Measurements from ENCODE around the gene BMP6.

The BMP6 gene

DNA sequence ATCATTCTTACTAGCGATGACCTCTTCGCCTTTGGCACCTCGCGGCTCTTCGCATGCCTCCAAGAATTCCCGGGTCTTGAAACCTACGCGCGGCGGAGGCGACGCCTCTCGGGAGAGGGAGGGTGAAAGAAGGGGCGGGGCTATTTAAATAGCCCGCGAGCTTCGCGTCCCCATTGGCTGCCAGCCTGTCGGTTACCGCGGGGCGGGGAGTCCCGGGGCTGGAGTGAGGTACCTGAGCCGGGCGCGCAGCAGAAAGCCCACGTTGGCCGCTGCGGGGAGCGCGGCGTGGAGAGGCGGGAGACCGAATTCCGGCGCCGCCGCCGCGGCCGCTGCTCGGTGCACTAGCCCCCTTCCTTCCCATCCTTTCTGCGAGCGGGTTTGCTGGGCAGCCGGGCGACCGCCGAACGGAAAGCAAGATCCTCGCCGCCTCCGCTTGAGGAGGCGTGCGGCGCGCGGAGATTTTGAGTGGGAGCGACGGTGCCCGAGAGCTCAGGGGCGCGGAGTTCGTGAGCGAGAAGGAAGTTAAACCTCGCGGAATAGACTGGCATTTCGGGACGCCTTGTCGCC is at the start of gene BMP6:
Gene BMP6 (plus strand): TSS at position 251 of the 567 bp plus-strand sequence. CDS start 857 bp downstream, outside the sequence.
- DNase-seq (ENCODE audit: low read depth in 2 of 2) = peak in 1 of 2 donors; percentile 27

- DNase-seq (ENCODE audit: low read depth in 2 of 2) = no peak
Measured at GRCh38 chr6:7677229-7677628, 48.7 kb upstream of the BMP6 start.

DNA sequence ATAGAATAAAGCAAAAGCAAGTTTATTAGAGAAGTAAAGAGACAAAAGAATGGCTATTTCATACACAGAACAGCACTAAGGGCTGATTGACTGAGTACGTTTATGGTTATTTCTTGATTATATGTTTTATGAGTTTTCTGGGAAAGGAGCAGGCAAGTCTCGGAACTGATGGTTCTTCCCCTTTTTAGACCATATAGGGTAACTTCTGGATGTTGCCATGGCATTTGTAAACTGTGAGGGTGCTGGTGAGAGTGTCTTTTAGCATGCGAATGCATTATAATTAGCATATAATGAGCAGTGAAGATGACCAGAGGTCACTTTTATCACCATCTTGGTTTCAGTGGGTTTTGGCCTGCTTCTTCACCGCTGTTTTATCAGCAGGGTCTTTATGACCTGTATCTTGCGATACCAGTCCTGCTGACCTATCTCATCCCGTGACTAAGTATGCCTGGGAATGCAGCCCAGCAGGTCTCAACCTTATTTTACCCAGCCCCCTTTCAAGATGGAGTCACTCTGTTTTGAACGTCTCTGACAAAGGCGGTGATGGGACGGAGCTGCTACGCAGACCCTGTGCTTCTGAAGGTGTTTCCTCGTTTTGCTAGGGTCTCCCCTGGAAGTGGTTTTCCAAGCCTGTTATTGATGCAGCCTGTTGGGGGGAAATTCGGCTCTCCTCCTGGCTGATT is 45.4 kb upstream of the BMP6 start:
- DNase-seq (ENCODE audit: low read depth in 2 of 2) = no peak

DNA sequence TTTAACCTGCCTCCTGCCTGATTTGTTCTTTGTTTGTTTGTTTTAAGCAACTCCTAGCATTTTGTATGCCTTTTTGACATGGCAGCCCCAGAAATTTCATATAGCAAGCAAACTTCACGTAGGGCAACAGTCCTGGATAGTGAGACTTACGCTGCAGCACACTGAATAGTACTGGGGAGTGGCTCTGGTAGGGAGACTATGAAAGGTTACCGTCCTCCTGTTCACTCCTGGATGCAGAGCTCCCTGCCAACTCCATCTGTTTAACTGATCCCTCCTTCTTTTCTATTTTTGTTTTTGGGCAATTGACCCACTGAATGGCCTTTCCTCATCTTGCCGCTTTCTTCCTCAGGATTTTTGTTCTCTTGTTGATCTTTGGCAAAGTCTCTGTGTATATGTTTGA is 44.5 kb upstream of the BMP6 start:
- DNase-seq (ENCODE audit: low read depth in 2 of 2) = no peak

DNA sequence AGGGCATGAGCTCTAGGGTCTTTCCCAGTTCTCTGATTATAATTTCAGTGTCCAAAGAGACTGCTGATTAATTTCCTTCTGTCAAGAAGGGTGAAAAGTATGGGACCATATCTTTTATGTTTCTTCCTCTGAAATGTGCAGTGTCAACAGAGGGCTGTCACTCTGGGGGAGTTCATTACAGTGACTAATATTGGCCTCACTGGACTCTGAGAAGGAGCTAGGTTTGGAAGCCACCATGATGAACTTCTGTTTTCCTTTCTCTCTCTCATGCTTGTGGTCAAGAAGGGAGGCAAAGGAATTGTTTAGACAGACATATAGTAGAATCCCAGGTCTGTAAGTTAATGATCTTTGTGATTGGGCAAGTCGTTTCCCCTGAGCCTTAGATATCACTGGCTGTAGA is 41.8 kb upstream of the BMP6 start:
- DNase-seq (ENCODE audit: low read depth in 2 of 2) = no peak

GRCh38 chr6:7684843-7685242 is 41.1 kb upstream of the BMP6 start:
- no peak for DNase-seq (ENCODE audit: low read depth in 2 of 2)

GRCh38 chr6:7685276-7685675 is 40.6 kb upstream of the BMP6 start:
- no peak for DNase-seq (ENCODE audit: low read depth in 2 of 2)

GRCh38 chr6:7687145-7688111 is 38.5 kb upstream of the BMP6 start:
- no peak for DNase-seq (ENCODE audit: low read depth in 2 of 2)

DNA sequence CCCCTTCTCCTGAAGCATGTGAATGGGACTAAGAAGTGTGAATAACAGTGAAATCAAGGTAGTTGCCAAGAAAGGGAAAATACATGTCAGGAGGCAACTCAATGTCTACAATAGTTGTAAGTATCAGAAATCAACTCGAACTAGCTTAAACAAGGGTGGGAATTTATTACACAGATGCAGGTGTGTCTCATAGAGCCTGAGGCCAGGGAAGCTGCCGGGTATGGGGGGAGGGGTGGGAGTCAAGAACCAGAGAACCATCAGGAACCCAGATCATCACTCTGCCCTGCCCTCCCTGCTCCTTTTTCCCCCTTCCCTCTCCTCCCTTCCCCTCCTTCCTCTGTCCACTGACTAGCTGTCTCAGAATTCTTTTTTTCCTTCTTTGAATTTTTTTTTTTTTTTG is 34.9 kb upstream of the BMP6 start:
- DNase-seq (ENCODE audit: low read depth in 2 of 2) = no peak

- DNase-seq (ENCODE audit: low read depth in 2 of 2) = no peak
Measured at GRCh38 chr6:7691675-7692452, 34.0 kb upstream of the BMP6 start.

DNA sequence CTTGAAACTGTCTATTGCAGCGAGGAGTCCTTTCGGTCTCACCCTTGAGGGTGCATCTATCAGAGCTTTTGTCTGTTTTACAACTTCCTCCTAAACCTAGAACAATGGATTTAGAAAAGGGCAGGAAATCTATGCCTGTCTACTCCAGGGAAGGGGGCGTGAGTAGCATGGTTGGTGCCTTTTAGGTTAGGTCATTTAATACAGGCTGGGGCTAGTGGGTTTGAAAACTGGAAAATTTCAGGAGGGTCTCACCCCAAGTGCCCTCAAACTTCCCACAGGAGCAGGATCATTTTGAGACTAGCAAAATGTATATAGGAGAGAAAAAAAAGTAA is 33.5 kb upstream of the BMP6 start:
- no peak for DNase-seq (ENCODE audit: low read depth in 2 of 2)

DNA sequence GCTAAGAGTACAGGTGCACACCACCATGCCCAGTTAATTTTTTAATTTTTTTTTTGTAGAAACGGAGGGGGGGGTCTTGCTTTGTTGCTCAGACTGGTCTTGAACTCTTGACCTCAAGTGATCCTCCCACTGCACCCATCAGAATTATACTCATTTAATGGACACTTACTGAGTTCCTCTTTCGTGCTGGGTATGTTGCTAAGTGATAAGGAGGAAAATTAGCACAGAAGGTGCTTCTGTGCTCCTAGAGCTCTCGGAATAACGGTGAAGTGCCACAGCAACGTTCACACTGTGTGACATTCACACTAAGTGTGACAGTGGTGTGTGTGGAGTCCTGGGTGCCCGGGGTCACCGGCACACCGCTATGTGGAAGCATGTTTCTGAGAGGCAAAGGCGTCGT is 32.1 kb upstream of the BMP6 start:
- DNase-seq (ENCODE audit: low read depth in 2 of 2) = no peak

DNA sequence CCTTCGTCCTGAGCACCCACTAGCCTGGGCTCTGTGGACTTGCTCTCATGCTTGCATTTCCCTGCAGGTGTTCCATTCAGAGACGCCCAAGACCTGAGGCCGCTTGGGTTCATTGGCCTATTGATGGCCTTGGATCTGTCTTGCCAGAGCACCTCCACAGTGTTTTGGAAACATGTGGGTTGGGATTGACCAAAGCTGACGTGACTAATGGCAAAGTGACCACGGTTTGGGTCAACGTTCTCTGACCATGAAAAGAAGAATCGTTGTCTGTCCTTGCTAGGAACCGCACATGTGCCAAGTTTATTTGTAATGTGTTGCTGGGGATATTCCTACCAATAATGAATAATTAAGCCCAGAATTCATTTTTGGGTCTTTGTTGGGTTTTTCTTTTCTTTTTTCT is 29.8 kb upstream of the BMP6 start:
- no peak for DNase-seq (ENCODE audit: low read depth in 2 of 2)

DNA sequence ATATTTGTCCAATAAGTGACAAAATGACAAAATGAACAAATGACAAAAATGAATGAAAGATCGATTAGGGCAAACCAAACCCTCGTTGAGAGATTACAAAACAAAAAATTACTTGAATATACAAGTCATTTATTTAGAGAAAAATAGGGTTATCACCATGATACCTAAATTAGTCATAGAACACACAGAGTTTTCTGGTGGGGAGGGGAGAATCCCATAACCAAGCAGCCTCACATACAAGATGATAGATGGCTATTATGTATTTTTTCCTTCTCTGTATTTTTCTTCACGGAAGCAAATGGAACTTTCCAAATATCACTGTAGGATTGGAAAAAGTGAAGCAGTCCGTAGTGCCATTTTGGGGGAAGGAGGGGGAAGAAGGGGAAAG is 28.5 kb upstream of the BMP6 start:
- DNase-seq (ENCODE audit: low read depth in 2 of 2) = no peak

DNA sequence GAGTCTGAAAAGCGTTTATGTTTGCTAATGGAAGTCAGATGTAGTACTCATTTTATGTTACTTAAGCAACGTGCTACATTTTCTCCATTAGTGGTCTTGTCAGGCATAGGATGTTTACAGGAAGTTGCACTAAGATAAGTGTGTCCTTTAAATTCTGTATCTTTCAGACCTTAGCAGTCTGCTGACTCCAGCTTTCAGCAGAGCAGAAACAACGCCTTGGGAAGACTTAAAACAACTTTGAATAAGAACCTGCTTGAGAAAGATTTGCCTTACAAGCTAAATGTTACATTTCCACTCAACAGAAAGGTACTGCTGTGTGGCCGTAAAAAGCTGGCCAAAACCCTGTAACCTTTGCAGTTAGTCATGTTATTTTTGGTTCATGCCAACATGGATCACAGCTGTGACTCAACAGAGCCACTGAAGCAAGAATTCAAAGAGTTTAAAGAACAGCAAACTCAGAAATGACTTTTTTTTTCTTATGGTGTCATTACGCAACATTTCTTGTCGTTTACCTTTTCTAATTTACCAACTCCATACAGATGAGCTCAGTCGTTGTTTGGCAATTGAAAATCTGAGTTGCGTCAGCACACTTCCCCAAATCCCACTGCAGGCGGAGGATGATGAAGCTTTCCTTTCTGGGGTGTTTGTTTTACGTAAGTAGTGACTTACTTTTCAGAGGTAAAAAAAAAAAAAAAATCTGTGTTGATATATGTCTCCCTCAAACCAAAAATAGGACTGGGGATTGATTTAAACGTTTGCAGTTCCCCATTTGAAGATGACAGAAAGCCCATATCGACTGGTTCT is 27.9 kb upstream of the BMP6 start:
- no peak for DNase-seq (ENCODE audit: low read depth in 2 of 2)

DNA sequence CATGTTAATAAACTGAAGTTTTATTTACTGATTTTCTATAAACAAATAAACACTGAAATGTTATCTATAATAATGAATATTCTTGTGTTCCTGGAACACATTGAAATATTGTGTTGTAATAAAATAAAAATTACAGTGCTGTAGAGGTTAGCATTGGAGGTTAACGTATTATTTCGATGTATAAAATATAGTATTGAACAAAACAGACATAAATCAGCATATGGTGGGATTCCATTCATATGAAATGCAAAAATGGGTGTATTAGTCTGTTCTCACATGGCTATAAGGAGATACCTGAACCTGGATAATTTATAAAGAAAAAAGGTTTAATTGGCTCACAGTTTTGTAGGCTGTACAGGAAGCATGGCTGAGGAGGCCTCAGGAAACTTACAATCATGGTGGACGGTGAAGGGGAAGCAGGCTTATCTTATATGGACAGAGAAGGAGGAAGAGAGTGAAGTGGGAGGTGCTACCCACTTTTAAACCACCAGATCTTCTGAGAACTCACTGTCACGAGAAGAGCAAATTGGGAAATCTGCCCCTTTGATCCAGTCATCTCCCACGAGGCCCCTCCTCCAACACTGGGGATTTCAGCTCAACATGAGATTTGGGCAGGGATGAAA is 24.6 kb upstream of the BMP6 start:
- DNase-seq (ENCODE audit: low read depth in 2 of 2) = no peak

DNA sequence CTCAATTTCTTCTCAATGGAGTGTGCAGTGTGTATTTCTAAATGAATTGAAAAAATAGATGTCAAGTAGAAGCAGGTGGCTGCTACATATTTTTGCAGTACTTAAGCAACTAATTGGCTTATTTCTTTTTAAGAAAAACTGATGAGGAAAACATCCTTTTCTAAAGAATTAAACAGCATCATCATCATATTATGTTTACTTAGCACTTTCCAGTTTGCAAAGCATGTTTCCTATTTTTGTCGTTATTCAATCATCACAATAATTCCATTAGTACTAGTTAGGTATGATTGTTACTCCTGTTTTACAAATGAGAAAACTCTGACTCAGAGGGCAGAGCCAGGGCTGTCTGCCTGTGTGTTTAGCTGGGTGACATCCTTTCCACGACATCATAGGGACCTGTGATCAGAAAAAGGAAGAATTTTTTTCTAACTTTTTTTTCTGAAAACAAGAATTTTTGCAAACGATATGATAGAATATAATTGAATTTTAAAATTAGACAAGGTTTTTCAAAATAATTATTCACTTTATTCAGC is 22.7 kb upstream of the BMP6 start:
- no peak for DNase-seq (ENCODE audit: low read depth in 2 of 2)

GRCh38 chr6:7705483-7705882 is 20.4 kb upstream of the BMP6 start:
- DNase-seq (ENCODE audit: low read depth in 2 of 2) = no peak

GRCh38 chr6:7706269-7706668 is 19.6 kb upstream of the BMP6 start:
- DNase-seq (ENCODE audit: low read depth in 2 of 2) = no peak

DNA sequence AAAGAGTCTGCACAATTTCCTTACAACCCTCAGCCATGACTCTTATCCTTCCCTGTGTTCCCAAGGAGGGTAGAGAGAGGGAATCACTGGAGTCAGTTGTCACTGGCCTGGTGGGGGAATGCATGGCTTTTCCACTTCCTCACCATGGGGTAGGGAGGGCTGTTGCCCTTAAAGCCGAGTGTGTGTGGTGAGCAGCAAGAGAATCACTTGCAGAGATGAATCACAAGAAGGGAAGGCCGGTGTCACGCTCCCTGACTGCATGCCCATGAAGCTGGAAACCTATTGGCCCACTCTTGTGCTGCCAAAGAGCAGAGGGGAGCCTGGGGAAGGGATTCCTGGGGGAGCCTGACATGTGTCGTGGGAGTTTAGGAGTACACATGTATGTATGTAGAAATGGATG is 18.1 kb upstream of the BMP6 start:
- no peak for DNase-seq (ENCODE audit: low read depth in 2 of 2)
